DMS 273 treated with DMSO at 0.1 percent for 48 hours (cell line): ENCODE measurements around the gene COCH.
"Not testable (repeated sequence)": the region's sequence is repeated elsewhere in the genome, so short reads cannot be mapped to it uniquely, and the experiment has no call there.

ENCODE experiments used
- DNase-seq: peaks from one replicate; lab custom pipeline; 2025; lab: John Stamatoyannopoulos, UW

The COCH gene

DNA sequence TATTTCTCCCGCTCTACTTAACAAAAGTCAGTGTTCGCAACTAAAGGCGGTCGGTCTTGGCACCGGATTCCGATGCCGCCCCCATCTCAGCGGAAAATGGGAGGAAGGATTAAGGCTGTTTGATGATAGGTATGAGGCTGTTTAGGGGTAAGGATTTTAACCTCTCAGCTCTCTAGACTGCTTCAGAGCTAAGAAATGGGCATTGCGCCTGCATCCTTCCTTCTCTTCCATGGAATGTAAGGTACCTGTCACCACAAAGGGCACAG, 1.4 kb downstream of the COCH start:
- DNase-seq: no peak

GRCh38 chr14:30876692-30877091, 2.3 kb downstream of the COCH start:
- DNase-seq: no peak

GRCh38 chr14:30882431-30882830, 8.1 kb downstream of the COCH start:
- DNase-seq: no peak

GRCh38 chr14:30883508-30884294, 9.3 kb downstream of the COCH start:
- no peak for DNase-seq

DNA sequence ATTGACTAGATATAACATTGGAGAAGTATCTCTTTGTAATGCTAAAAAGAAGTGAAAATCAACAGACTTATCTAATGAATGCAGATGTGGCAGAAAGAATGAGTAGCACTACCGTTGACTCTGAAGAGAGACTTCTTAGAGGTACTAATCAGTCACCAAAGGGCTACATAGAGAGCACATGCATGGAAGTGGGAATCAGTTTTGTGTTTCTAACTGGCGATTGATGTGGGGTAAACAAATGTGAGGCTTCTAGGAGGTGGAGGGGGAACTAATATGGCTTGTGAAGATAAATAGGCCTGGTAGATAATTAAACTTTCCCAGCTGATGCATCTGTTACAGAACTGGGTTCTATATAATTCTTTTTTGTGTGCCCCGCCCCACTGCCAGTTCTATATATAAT, 10.5 kb downstream of the COCH start:
- no peak for DNase-seq

GRCh38 chr14:30885840-30886740, 11.7 kb downstream of the COCH start:
- no peak for DNase-seq

- DNase-seq: no peak
These were observed 14.3 kb downstream of the COCH start for GRCh38 chr14:30888480-30889243.

- no peak for DNase-seq
These were observed 14.9 kb downstream of the COCH start for GRCh38 chr14:30889244-30889594.

- no peak for DNase-seq
These were observed 19.5 kb downstream of the COCH start for GRCh38 chr14:30893819-30894218.

DNA sequence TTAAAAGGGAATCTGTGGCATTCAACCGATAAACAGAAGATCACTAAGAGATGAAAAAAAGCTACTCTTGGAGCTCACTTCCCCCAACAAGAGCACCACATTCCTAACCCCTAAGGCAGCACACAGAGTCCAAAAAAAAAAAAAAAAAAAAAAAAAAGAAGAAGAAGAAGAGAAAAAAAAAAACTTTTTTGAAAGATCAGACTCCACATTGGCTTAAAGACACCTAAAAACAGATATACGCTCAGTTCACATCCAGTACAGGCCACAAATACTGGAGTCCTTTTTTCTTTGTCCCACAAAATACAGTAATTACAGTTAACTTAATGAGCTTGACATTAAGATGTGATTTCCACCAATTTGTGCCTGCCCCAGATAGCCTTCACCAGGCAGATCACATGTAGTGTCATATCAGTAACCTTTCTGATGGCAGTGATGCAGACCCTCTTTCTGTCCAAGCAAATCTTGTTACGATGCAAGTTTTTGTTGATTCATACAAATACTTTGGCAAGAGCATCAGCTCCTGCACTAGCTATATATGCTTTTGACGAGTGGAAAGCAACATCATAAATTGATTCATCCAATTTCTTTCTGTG, 20.7 kb downstream of the COCH start:
- DNase-seq: no peak

GRCh38 chr14:30896435-30896834, 22.1 kb downstream of the COCH start:
- DNase-seq: no peak

DNA sequence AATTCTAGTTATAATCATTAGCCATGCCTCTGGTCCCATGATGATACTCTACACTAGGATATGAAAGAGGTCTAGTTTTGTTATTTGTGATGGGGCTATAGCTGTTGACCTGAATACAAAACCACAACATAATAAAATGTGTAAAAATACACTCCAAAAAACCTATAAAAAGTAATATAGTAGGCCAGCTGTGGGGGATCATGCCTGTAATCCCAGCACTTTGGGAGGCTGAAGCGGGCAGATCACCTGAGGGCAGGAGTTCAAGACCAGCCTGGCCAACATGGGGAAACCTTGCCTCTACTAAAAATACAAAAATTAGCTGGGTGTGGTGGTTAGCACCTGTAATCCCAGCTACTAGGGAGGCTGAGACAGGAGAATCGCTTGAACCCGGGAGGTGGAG, 22.8 kb downstream of the COCH start:
- not testable (repeated sequence) for DNase-seq

- DNase-seq: no peak
These were observed 29.1 kb downstream of the COCH start for GRCh38 chr14:30903285-30904124.

GRCh38 chr14:30906752-30907658, 32.6 kb downstream of the COCH start:
- DNase-seq: no peak

DNA sequence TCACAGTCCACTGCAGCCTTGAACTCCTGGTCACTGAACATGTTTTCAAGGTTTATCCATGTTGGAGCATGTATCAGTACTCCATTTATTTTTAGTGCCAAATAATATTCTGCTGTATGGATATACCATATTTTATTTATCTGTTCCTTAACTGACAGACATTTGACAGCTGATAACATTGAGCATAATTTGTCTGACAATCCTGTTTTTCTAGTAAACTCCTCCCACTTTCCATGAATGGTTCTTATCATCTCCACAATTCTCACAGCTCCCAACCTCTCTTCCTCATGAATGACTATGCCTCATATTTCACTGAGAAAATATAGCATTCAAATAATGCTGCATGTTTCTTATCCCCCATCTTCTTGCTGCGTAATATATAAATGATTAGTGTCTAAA, 33.3 kb downstream of the COCH start:
- no peak for DNase-seq

DNA sequence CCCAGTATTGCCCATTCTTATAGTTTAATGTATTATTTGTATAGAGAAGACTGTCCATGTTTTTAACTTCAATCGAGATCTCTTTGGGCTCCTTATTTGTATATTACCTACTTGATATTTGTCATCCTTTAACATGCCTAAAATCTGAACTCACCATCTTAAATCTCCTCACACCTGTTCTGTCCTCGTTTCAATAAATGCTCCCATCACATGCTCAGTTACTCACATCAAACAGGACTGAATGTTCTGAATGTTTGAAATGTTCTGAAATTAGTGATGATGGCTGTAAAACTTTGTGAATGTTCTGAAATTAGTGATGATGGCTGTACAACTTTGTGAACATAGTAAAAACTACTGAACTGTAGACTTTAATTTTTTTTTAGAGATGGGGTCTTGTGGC, 34.5 kb downstream of the COCH start:
- no peak for DNase-seq

DNA sequence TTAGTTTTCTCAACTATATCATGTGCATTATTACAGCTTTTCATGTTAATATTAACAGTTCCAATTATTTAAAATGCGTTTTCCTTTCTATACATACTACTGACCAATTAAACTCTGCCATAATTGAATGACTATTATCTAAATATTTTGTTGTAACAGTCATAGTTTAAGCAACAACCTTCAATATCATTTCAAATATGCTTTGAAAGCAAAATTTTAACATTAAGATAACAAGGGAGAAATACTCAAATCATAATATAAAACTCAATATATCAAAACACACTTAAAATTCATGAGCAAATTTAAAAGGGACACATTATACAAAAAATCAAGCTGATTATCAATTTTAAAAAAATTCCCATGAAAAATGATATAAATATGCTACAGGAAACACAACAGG, 40.5 kb downstream of the COCH start:
- DNase-seq: no peak

DNA sequence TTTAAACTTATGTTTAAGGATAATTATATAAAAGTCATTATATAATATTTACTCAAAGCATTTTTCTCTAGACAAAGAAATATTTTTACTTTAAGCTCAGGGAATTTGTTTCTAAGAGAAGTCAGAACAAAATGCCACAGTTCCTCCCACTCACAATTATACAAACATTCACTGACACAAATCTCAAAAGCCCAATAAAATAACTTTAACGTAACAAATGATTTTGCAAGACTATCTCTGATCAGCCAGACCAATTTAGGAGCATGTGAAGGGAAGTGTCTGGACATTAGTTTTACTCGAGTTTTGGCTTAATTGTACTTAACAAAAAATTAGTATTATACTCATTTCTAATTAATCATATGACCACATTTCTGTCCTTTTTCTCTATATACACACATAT, 41.2 kb downstream of the COCH start:
- no peak for DNase-seq

DNA sequence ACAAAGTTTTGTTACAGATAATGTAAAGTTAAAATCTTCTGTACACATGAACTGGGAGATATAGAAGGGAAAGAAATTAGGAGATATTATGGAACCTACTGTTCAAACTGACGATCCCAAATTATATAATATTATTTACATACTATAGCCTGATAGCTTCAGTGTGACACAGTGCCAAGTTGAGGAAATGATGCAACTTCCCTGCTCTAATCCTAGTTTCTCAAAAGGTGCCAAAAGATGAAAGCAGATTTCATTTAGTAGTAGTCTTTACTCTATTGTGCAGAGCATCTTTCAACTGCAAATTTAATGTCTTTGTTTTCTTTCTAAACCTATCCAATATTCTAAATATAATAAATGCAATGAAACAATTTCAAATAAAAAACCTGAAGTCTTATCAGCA, 46.9 kb downstream of the COCH start:
- no peak for DNase-seq

DNA sequence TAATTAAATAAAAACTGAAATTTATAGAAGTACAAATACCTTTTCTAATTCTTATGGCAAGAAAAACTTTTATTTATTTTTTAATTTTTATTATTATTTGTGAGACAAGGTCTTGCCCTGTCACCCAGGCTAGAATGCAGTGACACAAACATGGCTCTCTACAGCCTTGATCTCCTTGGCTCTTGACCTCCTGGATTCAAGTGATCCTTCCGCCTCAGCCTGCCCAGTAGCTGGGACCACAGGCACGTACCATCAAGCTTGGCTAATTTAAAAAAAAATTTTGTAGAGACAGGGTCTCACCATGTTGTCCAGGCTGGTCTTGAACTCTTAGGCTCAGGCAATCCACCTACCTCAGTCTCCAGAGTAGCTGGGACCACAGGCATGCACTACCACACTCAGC, 47.4 kb downstream of the COCH start:
- no peak for DNase-seq

DNA sequence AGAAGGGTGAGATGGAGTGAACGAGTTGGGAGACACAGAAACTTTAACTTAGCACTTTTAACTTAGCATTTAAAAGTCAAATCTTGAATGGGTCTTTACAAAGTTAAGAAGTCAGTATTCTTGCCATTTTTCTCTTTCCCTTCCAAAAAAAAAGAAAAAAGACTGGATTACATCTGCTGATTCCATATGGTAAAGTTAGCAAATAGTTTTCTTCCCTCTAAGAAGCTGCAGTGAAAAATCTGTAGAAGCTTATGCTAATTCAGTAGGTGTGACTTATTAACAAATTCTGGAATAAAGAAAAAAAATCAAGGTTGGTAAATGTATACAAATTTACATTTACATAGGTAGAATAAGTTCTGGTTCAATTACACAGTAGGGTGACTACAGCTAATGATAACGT, 50.9 kb downstream of the COCH start:
- DNase-seq: no peak
